ENCODE data around the gene PDE11A. TPM values are rescaled to one million over a fixed set of nuclear protein-coding genes. Genes with fewer than 3 reads are reported as not detected.

Gene PDE11A
- total and polyA plus RNA-seq, 4 donors: 1.0 to 5.9 (median 1.7) TPM

GRCh38 chr2:177638507-177638906, 434.1 kb downstream of the PDE11A start (continued):
- no peak for TF ChIP-seq REST (IDR thresholded peaks at IDR 0.05)
- TF ChIP-seq MAX (IDR thresholded peaks at IDR 0.05): no peak

GRCh38 chr2:177636672-177637071, 435.9 kb downstream of the PDE11A start:
- TF ChIP-seq EGR1 (IDR thresholded peaks at IDR 0.05; ENCODE audit: low read depth in 2 of 2) (no peak), RAD21 (IDR thresholded peaks at IDR 0.05) (peak in 1 of 2 donors; percentile 9), ATF3 (IDR thresholded peaks at IDR 0.05) (no peak)
- Histone ChIP-seq H3K9ac (ENCODE audit: low read depth in 1 of 2, low read length in 2 of 2) (no peak overlapping the region), H3K4me3 (ENCODE audit: low read depth in 1 of 3, low read length in 3 of 3) (no peak overlapping the region), H3K4me1 (ENCODE audit: control insufficient read depth in 4 of 4, insufficient read depth in 4 of 4, low read length in 3 of 4) (peaks cover 0 to 2% (median 0%) of the 10 kb centered on the region in 4 donors), H3K9me3 (ENCODE audit: control insufficient read depth in 4 of 4, low read length in 3 of 4) (no peaks in the 10 kb centered on the region), H3K27me3 (ENCODE audit: control insufficient read depth in 4 of 4, insufficient read depth in 4 of 4, low read length in 3 of 4) (no peaks in the 10 kb centered on the region), H3K36me3 (ENCODE audit: control insufficient read depth in 4 of 4, insufficient read depth in 3 of 4, low read depth in 1 of 4, low read length in 3 of 4) (no peaks in the 10 kb centered on the region), H3K27ac (ENCODE audit: low read depth in 1 of 2, low read length in 2 of 2) (no peak overlapping the region)
- DNase-seq (ENCODE audit: low spot score): no peak
- 75% methylated on average over 1 of the region's 1 CpG for WGBS

- Histone ChIP-seq H3K27me3 (ENCODE audit: control insufficient read depth in 4 of 4, insufficient read depth in 4 of 4, low read length in 3 of 4) (no peaks in the 10 kb centered on the region), H3K27ac (ENCODE audit: low read depth in 1 of 2, low read length in 2 of 2) (no peak overlapping the region), H3K4me1 (ENCODE audit: control insufficient read depth in 4 of 4, insufficient read depth in 4 of 4, low read length in 3 of 4) (no peaks in the 10 kb centered on the region), H3K4me3 (ENCODE audit: low read depth in 1 of 3, low read length in 3 of 3) (no peak overlapping the region), H3K9me3 (ENCODE audit: control insufficient read depth in 4 of 4, low read length in 3 of 4) (no peaks in the 10 kb centered on the region), H3K36me3 (ENCODE audit: control insufficient read depth in 4 of 4, insufficient read depth in 3 of 4, low read depth in 1 of 4, low read length in 3 of 4) (no peaks in the 10 kb centered on the region), H3K9ac (ENCODE audit: low read depth in 1 of 2, low read length in 2 of 2) (no peak overlapping the region)
- TF ChIP-seq FOXA2 (IDR thresholded peaks at IDR 0.05) (no peak), MAX (IDR thresholded peaks at IDR 0.05) (no peak), SP1 (IDR thresholded peaks at IDR 0.05) (no peak), HNF4G (IDR thresholded peaks at IDR 0.05) (no peak), EGR1 (IDR thresholded peaks at IDR 0.05; ENCODE audit: low read depth in 2 of 2) (no peak), GABPA (IDR thresholded peaks at IDR 0.05 in 1 of 2, conservative IDR thresholded peaks at IDR 0.05 in 1 of 2) (no peak), RXRA (IDR thresholded peaks at IDR 0.05) (no peak), ZBTB33 (IDR thresholded peaks at IDR 0.05) (no peak), TAF1 (conservative IDR thresholded peaks at IDR 0.05) (no peak), YY1 (IDR thresholded peaks at IDR 0.05) (no peak), REST (IDR thresholded peaks at IDR 0.05) (no peak), RAD21 (IDR thresholded peaks at IDR 0.05) (no peak), FOXA1 (IDR thresholded peaks at IDR 0.05) (no peak), JUND (IDR thresholded peaks at IDR 0.05) (no peak)
- no peak for DNase-seq (ENCODE audit: low spot score)
- 83% methylated on average over 1 of the region's 1 CpG for WGBS
Measured at GRCh38 chr2:177635696-177636095, 436.9 kb downstream of the PDE11A start.
